NCI-H1105 treated with DMSO at 0.1 percent for 48 hours (cell line): Measurements from ENCODE around the gene FBLN2.
"Not testable (repeated sequence)": the region's sequence is repeated elsewhere in the genome, so short reads cannot be mapped to it uniquely, and the experiment has no call there.

Experiments used
- DNase-seq: peaks from one replicate; lab custom pipeline; 2025; lab: John Stamatoyannopoulos, UW

The FBLN2 gene

DNA sequence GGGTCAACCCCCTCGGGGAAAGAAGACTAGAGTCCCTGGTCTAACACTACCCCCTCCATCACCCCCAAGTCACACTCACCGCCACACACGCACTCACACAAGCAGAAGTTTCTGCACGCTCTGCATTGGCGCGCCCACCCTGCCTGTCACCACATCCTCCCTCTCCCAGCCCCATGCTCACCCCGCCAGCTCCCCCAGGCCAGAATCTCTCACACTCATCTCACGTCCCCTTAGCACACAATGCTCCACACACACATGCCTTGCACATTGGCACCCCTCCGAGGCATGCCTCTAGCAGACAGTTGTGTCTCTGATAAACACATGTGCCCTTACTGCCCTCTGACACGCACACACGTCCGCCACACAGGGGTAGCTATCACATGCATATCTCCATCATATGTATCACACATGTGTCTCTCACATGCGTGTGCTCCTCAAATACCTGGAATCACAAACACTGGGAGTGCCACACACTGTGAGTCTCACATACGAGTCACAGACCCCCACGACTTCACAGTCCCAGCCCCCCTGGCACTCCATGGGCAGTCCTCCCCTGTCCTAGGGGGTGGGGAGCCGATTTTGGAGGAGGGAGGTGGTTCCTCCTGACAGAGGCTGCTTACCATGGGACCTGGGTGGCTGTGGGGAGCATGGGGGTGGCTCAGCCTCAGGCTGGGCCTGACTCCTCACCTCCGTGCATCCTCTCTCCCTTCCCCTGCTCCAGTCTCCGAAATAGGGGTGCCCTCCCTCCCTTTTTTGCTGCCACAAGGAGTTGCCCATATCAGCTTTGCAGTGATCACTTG, 898 bp downstream of the FBLN2 start:
- no peak for DNase-seq

DNA sequence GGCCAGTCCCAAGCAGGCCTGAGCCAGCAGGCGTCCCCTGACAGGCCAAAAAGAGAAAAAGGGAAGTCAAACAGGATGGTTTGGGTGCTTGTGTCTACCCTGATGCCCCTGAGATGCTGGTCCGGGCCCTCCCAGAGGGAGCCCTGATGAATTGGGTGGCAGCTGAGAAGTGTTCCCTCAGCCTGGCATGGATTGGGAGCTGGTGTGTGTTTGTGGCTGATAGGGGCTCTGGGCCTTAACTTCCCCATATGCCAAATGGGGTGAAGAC, 1.4 kb downstream of the FBLN2 start:
- DNase-seq: no peak

DNA sequence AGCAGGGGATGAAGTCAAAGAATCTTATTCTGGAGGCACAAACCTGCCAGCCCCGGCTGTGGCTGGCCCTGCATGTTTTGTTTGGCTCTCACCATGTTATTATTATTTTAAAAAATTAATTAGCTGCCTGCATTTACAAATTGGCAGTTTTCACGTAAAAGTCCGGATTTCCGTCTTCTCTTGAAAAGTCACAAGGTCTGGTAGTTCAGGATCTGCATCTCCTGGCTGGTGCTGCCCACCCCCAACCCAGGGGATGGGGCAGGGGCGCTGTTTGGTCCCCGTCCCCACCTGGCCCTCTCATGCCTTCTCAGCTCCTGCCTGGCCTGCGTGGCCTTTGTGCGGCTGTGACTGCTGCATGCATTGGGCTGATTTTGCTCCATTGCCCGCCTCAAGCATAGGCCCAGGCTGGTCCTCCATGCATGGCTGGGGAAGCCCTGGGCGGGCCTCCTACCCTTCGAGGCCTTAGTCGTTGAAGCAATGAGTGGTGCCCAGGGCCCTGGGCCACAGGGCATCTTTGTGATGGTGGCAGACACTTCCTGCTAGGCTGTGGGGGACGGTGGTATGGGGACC, 2.0 kb downstream of the FBLN2 start:
- DNase-seq: no peak

DNA sequence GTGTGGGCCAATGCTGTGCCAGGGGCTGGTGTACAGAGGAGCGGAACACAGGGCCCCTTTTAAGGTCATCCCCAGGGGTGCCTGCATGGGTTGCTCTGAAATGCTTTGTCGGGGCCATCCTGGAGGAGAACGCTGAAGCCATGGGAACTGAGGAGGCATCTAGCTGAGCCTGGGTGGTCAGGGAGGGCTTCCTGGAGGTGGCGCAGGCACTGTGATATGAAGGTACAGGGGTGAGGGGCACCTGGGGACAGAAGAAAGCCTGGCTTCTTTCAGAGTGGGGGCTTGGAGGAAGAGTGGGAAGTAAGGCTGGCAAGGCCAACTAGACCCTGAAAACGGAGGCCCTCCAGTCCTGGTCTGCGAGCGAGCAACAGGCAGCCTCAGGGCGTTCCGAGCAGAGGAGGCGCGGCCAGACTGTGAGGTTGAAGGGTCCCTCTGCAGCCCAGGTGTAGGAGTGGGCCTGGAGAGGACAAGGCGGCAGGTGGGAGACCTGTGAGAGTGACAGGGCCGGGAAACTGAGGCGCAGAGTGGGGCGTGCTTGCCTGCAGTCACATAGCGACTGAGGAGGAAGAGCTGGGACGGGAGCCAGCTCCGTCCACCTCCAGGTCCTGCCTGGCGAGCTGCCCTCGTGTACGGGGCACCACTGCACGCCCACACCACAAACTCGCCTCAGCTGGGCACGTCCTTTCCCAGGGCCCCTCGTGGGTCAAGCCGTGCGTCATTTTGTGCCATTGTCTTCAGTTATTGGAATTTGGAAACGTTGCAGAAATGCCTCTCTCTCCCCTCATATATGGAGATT, 4.1 kb downstream of the FBLN2 start:
- no peak for DNase-seq

DNA sequence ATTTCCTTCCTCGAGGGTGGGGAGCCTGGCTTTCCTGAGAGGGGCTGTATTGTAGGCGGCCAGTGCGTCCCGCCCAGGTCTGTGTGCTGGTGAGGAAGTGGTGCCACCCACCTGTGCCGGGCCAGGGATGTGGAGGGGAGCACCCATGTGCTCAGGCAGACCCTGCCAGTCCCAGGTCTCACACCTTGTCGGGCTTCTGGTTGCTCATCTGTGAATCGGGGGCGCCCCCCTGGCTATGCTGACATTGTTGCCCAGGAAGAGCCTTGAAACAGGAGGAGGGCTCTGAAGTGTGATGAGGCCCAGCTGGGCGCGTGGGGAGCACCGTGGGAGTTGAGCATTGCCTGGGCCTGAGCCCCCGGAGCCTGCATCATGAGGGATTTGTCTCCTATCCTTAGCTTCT, 4.8 kb downstream of the FBLN2 start:
- DNase-seq: no peak

DNA sequence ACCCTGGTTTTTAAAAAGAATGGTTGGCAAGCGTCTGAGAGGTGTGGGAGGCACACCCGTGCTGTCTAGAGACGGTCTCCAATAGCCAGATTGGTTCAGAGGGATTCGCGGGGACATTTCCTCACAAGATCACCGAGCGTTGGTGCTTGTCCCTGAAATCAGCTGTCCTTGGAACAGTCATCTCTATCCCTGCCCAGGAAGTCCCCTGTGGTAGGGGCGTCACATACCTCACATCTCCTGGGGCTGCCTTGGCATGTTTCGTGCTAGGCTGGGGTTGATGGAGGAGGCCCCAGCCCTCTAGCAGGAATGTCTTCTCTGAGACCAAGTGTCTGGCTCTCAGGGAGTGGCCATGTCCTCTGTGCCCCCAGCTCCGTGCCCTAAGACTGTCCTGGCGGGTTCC, 6.8 kb downstream of the FBLN2 start:
- no peak for DNase-seq

DNA sequence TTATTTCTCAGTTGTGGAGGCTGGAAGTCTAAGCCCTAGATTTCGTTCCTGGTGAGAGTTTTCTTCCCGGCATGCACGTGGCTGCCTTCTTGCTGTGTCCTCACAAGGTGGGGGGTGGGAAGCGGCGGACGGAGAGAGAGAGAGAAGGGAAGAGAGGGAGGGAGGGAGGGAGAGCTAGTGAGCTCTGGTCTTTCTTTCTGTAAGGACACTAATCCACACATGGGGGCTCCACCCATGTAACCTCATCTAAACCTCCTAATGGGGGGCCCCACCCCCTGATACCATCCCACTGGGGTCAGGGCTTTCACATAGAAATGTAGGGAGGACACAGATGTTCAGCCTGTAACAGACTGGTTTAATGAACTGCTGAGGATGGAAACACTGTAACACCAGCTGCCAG, 7.3 kb downstream of the FBLN2 start:
- no peak for DNase-seq

DNA sequence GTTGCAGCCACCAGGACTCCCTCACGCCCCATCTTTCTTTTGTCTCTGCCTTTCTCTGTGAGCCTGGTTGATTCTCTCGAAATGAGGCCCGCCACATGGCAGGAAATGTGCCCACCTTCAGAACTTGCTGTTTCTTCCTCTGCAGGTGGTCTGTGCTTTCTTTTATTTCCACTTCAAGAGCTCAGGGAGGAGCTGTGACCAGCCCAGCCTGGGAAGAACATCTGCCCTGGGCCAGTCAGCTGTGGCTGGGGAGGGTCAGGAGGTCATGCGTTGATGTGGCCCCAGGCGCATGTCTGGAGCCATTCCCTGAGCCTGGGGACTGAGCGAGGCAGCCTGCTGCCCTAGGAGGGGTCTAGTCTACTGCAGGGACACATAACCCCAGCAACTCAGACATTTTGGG, 8.0 kb downstream of the FBLN2 start:
- no peak for DNase-seq

DNA sequence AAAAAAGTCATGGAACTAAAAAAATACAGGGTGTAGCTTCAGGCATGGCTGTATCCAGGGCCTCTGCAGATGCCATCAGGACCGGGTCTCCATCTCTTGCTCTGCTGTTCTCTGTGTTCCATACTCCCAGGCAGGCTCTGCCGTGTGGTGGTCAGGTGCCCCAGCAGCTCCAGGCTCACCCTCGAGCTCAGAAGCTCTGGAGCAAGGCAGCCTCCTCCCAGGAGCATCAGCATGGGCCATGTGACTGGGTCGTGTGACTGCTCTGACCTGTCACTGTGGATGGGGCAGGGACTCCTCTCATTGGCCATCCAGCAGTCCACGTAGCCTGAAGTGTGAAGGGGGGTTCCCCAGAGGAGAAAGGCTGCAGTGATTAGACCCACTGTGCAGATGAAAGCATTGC, 8.5 kb downstream of the FBLN2 start:
- no peak for DNase-seq

DNA sequence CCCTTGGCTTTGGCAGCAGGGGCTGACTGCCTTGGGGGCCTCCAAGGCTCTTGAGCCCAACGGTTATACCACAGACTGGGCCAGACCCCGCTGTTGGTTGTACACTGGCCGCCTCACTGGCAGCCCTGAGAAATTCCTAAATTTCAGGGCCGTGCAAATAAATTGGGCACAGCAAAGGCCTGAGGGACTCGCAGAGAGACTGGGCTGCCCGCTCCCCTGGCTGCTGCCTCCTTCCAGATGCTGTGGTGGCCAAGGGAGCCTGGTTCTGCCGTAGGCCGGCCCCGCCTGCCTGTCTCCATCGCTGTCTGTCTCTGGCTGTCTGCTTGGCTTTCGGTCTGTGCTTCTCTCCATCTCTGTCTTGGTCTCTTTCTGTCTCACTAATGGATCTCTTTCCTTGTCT, 9.0 kb downstream of the FBLN2 start:
- DNase-seq: no peak

DNA sequence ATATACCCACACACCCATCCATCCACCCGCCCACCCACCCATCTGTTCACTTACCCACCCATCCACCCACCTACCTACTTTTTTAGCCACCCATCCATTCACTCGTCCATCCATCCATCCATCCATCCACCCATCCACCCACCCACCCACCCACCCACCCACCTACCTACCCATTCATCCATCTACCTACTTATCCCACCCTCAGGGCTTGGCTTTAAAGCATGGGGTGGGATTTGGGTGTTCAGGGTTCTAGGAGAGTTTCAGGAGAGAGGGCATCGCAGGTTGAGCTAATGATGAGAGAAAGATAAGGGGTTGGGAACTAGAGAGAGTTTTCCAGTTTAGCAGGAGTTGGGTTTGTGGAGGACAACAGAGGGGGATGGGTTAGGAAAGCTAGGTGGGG, 9.7 kb downstream of the FBLN2 start:
- no peak for DNase-seq

DNA sequence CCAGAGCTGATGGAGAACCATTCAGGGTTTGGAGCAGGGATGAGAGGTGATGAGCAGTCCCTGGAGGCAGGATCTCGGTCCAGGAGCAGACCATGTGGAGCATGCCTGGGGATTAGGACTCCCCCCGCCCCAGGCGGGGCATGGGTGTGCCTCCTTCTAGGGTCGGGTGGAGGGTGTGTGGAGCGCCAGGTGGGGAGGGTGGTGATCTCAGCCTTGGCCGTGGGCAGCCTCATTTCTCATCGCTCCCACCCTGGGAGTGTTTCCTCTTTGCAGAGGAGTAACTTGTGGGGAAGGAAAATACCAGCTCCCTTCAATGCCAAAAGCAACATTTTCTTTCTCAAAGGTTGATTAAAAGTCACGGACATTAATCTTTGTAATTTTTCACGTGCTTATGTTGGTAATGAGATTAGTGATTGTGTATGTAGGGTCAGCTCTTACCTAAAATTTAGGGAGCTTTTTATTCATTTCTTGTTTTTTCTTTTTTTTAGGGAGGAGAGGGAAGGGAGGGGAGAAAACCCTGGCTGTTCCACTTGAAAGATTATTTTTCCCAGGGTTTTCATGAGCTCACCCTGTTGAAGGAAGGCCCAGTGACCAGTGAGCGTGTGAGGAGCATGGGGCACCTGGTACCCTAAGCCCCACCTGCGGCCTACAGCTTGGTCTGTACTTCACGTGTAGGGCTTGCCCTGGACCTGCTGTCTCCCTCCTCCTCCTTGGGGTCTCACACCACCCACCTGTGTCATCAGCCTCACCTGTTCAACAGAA, 11.0 kb downstream of the FBLN2 start:
- no peak for DNase-seq

DNA sequence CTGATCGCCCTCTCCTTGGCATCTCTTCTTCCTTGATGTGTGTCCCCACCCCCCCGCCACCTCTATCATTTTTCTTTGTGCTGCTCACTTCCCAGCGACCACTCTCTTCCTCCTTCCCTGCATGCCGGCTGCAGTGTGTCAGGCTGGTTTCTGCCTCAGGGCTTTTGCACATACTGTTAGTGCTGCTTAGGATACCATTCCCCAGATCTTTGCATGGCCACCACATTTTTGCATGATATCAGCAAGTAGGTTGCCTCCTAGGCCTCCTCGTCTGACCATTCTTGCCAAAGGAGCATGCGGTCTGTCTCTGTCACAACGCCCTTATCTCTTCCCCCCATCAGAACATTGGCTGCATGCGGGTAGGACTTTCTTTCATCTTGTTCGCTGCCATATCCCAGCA, 12.5 kb downstream of the FBLN2 start:
- DNase-seq: no peak

DNA sequence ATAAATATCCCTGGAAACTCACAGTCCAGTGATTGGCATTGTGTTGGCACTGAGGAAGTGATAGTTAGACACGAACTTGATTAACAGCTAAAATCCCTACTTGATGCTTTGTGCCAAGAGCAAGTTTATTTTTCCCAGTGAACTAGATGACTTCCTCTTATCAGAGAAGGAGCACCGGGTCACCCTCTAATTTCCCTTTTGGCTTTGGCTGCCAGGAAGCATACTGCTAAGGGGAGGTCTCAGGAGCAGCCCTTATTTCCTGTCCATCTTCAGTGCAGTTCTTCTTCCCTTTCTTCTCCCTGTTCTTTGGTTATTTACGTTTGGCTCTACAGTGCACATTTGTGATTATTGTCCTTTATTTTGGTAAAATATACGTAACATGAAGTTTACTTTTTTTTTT, 13.0 kb downstream of the FBLN2 start:
- no peak for DNase-seq

DNA sequence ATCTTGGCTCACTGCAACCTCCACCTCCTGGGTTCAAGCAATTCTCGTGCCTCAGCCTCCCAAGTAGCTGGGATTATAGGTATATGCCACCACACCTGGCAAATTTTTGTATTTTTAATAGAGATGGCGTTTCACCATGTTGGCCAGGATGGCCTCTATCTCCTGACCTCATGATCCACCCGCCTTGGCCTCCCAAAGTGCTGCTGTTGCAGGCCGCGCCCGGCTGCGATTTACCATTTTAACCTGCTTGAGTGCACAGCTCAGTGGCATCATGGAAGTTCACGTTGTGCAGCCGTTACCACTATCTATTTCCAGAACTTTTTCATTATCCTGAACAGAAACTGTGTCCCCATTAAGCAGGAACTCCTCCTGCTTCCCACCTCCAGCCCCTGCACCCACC, 13.5 kb downstream of the FBLN2 start:
- not testable (repeated sequence) for DNase-seq

DNA sequence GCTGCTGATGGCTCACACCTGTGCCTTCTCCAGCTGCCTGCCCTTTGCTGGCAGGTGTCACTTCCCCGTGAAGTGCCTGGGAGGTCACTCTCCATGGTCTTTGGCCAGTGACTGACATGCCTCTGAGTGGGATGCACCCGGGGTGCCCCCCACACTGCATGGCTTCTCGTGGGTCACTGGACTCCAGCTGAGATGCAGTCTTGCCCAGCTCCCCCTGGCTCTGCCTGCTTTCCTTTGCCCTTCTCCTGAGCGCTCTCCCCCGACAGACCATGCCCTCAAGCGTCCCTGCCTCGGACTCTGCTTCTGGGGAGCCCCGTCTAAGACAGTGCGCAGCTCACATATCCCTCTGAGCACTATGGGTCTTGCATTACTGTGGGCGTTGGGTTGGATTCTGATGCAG, 14.4 kb downstream of the FBLN2 start:
- no peak for DNase-seq

DNA sequence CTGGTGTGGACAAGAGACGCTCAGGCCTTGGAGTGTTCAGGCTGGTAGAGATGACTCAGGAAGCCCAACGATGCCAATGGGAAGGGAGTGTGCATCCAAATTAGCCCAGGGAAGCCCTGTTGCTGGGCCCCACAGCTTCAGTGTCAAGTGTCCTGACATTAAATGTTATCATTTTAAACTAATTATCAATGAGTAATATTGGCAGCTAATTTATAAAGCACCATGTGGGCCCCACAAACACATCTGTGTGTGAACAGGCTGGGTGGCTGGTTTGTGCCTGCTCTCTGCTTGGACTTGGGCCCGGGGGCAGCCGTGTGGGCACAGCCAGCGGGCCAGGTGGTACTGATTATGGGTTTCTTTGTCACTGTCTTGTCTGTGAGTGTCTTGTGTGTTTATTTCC, 15.0 kb downstream of the FBLN2 start:
- DNase-seq: no peak

DNA sequence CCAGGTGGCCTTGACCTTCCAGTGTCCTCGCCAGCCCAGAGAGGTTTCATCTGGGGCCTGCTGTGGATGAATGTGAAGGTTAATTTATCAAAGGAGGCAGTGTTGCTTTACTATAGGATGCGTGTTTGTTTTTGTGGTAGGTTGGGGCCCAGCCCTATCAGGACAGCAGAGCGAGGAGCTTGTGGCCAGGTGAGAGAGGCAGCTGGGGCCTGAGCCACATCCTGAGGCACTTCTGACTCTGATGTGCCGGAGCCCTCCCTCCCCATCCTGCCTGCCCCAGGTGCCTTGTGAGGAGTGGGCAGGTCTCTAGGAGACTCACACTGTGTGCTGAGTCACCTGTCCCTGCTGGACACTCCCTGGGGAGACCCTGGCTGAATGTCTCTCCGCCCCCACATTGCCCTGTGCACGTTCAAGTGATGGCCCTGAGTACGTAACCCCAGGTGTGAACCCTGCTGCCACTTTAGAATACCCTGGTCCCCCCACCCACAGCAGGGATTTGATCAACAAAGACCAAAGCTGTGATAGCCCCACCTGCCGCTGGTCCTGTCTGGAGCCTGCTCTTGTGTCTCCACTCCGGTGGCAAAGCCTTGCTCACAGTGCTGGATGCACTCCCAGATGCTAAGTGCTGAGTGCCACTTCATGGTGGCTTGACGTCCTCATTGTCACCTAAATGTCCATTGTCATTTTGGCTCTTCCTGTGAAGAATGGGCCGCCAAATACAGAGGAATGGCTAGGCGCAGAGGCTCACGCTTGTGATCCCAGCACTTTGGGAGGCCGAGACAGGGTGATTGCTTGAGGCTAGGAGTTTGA, 16.0 kb downstream of the FBLN2 start:
- no peak for DNase-seq

DNA sequence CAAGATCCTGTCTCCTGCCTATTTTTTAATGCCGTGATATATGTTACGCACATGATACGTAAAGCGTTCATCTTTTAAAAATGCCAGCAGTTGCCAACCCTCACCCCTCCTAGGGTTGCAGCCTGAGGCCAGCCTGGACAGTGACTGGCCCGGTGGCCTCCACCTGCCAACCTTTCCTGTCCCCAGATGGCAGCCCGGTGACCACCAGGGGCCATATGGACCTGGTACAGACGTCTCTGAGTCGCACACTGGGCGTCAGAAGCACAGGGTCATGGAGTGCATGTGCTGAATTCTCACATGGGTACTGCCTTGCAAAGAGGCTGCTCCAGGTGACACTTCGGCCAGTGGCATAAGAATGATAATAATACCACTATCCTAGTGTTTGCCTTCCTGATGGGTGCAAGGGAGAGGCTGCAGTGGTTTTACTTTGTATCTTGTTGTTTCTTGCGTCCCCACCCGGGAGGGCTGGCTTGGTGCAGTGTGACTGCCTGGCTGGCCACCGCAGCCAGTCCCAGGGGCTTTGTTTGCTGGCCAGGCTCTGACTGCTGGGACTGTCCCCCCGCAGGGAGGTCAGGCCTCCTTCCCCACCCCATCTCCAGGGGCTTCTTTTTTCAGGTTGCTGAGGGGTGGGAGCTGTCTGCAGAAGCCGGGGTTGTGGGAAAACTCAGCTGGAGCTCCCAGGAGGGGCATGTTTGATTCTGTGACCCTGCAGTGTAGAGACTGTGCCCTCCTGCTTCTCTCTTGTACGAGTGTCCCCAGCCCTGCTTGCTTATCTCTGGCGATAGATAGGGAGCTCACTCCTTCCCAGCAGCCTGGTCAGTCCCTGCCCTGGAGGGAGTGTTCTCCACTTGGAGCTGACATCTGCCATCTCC, 16.9 kb downstream of the FBLN2 start:
- DNase-seq: no peak

DNA sequence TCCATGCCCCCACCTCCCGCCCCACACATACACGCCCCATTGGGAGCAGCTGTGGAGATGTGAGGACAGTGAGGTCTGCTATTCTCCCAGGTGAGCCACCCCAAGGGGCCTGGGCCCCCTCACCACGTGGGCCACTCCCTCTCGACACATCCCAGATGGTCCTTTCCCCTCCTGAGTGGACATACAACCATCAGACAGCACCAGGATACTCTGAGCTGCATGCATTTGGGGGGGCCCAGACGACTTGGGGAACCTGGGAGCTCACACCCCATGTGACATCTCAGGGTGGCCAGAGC, 17.5 kb downstream of the FBLN2 start:
- no peak for DNase-seq

DNA sequence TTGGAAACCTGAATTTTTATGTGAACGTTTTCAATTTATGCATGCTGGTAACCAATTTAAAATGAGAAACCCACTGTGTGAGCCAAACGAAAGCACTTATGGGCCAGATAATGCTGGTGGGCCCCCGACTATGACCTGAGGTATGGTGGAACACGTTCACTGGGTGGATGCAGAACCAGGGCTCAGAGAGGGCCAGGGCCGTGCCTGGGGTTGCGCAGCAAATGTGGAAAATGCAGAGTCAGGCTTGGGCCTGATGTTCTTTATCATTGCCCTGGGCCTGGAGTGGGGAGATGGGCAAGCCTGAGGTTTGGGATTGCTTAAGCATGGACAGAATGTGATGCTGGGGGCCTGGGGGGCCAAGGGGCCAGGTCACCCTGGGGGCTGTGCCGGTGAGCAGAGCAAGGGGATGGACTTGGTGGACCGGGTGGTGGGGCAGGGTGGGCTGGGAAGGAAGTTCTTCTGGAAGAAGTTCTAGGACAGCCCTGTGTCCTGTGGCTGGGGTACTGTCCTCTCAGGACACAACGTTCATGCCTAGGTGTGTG, 17.9 kb downstream of the FBLN2 start:
- no peak for DNase-seq
